PFSK-1 (cell line): ENCODE results near the gene TAGLN.

Experiments
- FOXP2 ChIP-seq: optimal IDR thresholded peaks from 2 replicates; pipeline ENCODE3; 2011; ENCODE audit warnings: borderline replicate concordance, control low read depth, inconsistent platforms; ENCODE audit not compliant: insufficient read depth; ENCODE audit errors: extremely low read length, extremely low read depth
- POLR2AphosphoS5 ChIP-seq: IDR thresholded peaks from 2 replicates; pipeline ENCODE4 v1.6.1; 2012; ENCODE audit warnings: low read depth, mild to moderate bottlenecking, control low read depth, low read length, moderate library complexity
- SIN3A ChIP-seq: IDR thresholded peaks from 2 replicates; pipeline ENCODE4 v1.6.1; 2012; ENCODE audit warnings: mild to moderate bottlenecking, low read length, moderate library complexity, borderline replicate concordance; ENCODE audit not compliant: insufficient read depth
- TAF1 ChIP-seq: IDR thresholded peaks from 2 replicates; pipeline ENCODE4 v1.6.1; 2012; ENCODE audit warnings: low read length, control low read depth, borderline replicate concordance; ENCODE audit not compliant: insufficient read depth
- TF ChIP-seq, protein P1 (sequence below), 2 experiments: IDR thresholded peaks; 2 replicates each; pipeline versions ENCODE4 v1.6.1 to v1.8.0; 2011 to 2012; ENCODE audit warnings: low read depth in 2 of 2, low read length in 2 of 2, control low read depth in 1 of 2, inconsistent platforms in 1 of 2, mild to moderate bottlenecking in 1 of 2, moderate library complexity in 1 of 2; ENCODE audit not compliant: insufficient read depth in 1 of 2

TAGLN gene

DNA sequence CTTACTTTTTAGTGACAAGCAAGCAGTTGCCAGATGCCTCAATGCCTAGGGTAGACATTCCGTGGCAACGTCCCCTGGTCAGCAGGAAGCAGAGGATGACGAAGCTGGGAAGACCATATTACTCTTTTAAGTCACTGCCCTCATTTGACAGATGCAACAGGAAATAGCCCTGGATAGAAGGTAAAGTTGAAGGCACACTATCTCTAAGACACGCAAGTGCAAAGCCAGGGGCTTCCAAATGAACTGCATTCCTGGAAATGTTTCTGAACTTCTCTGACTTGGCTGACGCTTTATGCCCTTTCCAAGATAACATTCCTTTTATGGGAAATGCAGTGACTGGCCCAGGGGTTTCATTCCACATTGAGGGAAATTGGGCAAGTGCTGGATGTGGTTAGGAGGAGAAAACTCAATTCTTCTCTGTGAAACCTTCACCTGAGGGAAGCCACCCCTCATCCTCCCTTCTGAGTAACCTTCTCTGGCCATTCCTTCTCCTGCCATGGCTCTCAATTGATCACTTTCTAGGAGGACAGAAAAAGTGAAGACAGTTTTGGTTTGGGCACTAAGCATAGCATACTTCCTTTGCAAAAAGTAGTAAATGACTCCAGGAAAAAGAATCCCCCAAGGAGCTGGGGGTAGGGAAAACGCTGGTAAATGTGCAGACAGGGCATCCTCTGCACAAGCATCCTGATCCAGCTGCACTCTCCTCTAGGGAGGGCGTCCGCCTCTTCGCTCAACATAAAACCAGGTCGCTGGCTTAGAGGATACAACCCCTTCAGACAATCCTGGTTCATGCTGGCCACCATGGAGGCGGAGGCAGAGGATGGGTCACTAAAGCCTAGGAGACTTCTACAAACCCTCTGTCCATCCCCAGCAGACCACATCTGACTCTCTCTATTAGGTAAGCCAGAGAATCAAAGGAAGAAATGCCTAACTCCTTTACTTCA, 18.2 kb downstream of the TAGLN start:
- no peak for TF ChIP-seq POLR2AphosphoS5
- no peak for TF ChIP-seq TAF1
- TF ChIP-seq SIN3A: no peak
- TF ChIP-seq, protein P1, sequence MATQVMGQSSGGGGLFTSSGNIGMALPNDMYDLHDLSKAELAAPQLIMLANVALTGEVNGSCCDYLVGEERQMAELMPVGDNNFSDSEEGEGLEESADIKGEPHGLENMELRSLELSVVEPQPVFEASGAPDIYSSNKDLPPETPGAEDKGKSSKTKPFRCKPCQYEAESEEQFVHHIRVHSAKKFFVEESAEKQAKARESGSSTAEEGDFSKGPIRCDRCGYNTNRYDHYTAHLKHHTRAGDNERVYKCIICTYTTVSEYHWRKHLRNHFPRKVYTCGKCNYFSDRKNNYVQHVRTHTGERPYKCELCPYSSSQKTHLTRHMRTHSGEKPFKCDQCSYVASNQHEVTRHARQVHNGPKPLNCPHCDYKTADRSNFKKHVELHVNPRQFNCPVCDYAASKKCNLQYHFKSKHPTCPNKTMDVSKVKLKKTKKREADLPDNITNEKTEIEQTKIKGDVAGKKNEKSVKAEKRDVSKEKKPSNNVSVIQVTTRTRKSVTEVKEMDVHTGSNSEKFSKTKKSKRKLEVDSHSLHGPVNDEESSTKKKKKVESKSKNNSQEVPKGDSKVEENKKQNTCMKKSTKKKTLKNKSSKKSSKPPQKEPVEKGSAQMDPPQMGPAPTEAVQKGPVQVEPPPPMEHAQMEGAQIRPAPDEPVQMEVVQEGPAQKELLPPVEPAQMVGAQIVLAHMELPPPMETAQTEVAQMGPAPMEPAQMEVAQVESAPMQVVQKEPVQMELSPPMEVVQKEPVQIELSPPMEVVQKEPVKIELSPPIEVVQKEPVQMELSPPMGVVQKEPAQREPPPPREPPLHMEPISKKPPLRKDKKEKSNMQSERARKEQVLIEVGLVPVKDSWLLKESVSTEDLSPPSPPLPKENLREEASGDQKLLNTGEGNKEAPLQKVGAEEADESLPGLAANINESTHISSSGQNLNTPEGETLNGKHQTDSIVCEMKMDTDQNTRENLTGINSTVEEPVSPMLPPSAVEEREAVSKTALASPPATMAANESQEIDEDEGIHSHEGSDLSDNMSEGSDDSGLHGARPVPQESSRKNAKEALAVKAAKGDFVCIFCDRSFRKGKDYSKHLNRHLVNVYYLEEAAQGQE (IDR thresholded peaks at IDR 0.05; ENCODE audit: insufficient read depth in 1 of 2, low read depth in 2 of 2, low read length in 2 of 2): no peak
- no peak for TF ChIP-seq FOXP2

DNA sequence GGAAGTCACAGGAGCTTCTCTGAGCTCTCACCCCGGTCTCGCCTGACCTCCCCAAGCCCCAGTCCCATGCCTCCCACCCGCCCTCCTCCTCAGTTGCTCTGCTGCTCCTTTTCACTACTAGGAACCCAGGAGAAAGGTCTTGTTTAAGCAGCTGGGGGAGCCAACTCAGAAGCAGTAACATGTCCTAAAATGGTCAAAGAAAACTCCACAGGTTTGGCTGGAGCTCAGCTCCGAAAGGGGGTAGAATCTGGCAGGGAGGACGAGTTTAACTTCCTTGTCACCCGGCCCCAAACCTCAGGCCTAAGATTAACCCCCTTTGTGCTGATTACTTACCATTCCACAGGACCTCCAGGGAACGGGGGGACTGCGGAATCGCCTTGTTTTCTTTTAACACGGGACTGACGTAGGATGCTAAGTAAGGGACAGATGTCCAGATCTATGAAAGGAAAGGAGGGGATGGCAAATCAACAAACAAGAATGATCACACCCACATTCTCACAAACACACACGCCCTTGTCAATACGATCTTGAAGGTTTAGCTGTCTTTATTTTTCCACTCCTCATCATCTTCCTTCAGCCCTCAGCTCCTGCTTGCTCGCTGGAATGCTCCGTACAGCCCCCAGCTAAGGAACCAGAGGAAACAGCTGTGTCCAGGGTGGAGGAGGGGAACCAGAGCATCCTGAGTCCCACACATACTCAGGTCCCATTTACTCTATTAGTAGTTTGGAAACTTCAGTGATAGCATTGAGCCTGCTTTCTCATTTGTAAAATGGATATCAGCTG, 19.2 kb downstream of the TAGLN start:
- no peak for TF ChIP-seq POLR2AphosphoS5

DNA sequence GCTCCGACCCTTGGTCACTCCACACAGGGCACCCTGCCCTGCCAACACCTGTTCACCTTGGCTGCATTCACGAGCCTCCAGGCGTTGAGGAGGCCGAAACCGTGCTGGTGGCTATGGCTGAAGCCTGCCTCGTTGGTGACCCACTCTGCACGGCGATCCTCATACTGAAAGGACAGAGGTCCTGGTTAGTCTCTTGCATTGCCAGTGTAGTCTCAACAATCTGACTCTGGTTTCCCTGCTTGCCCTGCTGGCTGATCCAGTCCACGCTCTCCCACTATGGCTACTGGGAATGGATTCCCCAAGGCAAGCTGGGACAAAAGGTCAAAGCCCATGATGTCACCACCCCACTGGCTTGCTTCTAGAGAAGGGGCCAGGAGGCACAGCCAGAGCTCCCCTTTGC, 19.8 kb downstream of the TAGLN start:
- TF ChIP-seq, protein P1 (IDR thresholded peaks at IDR 0.05; ENCODE audit: insufficient read depth in 1 of 2, low read depth in 2 of 2, low read length in 2 of 2): no peak
- TF ChIP-seq POLR2AphosphoS5: no peak
- no peak for TF ChIP-seq SIN3A
- TF ChIP-seq FOXP2: no peak
- no peak for TF ChIP-seq TAF1

DNA sequence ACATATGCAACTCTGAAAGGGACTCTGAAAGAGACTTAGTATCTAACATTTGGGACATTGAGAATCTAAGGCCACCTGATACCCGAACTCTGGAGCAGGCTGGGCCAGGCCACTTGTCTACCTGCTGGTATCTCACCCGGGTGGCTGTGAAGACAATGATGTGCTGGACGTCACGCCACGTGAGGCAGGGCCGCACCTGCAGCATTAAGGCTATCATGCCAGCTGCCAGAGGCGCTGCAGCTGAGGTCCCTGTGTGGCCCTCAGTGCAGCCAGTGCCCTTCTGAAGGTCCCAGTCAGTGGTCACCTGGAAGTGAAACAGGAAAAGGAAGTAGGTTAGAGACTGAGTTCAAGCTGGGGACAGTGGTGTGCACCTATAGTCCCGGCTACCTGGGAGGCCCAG, 20.3 kb downstream of the TAGLN start:
- no peak for TF ChIP-seq FOXP2
- no peak for TF ChIP-seq SIN3A

DNA sequence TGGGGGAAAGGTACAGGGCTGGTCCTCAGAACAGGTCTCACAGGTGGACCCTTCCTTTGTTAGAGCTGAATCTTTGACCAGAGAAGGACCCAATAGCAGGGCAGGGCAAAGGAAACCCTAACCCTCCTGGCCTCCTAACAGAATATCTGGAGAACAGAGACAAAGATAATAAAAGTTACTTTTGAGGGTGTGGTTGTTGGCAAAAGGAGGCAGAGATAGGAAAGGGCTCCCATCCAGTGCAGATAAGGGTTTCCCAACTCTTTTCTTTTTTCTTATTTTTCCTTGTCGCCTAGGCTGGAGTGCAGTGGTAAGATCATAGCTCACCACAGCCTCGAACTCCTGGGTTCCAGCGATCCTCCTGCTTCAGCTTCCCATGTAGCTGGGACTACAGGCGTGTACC, 20.8 kb downstream of the TAGLN start:
- TF ChIP-seq TAF1 (no peak), FOXP2 (no peak), POLR2AphosphoS5 (no peak), SIN3A (no peak)
- TF ChIP-seq, protein P1 (IDR thresholded peaks at IDR 0.05; ENCODE audit: insufficient read depth in 1 of 2, low read depth in 2 of 2, low read length in 2 of 2): no peak

DNA sequence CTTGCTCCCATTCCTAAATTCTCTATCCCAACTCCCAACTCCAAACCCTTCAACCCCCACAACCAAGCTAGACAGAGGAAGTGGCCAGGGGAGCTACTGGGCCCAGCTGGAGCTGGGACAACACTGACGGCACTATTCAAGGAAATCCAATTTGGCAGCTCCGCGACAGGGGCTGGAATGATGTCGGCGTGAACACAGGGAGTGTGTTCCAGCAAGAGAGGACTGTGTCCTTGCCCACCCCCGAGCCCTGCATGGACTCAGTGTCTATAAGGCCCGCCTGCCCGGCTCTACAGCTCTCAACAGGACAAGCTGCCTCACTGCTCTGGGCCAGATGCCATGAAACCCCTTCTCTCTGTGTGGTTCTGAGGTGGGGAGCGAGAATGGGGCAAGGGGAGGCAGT, 21.4 kb downstream of the TAGLN start:
- TF ChIP-seq, protein P1 (IDR thresholded peaks at IDR 0.05; ENCODE audit: insufficient read depth in 1 of 2, low read depth in 2 of 2, low read length in 2 of 2): no peak
- TF ChIP-seq SIN3A: no peak
- no peak for TF ChIP-seq TAF1
- TF ChIP-seq POLR2AphosphoS5: no peak
- no peak for TF ChIP-seq FOXP2
